ENCODE results near the gene ATG4B. TPM values are rescaled to one million over a fixed set of nuclear protein-coding genes. Genes with fewer than 3 reads are reported as not detected.

The ATG4B gene
- total RNA-seq, 1 donor from 2014 or later = 80.7 TPM

DNA sequence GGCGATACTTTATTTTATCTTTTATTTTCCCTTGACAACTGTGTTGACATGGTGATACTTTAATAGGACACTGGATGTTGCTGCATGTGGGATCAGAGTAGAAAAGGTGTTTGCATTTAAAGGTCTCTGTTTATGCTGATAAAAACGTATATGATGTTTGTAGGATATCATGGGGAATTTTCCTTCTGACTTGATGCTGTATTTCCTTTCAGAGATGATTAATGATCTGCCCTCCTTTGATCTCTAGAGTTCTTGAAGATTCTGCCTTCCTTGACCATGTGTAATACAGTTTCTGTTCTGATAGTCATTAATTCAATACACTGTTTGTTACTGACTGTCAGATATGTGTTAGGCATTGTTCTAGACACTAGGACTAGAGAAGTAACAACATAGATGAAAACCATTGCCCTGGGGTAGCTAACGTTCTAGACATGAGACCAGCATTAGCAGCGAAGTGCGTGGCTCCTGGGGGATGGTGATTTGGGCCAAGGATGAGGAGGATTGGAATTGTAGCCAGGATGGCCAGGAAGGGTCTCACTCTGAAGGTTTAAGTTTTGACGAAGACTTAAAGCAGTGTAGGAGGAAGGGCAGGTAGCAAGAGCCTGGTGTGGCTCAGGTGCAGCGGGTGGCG, 2.8 kb downstream of the ATG4B start:
- Mint-ChIP-seq H3K4me3 (peak overlapping the region; percentile 10), H3K27ac (no peak overlapping the region), H3K36me3 (peaks cover 14% of the 10 kb centered on the region), H3K9me3 (no peaks in the 10 kb centered on the region), H3K4me1 (peaks cover 24% of the 10 kb centered on the region), H3K27me3 (ENCODE audit: insufficient read depth, low read depth) (peaks cover 2% of the 10 kb centered on the region)
- Histone ChIP-seq H3K4me1 (peaks cover 16% of the 10 kb centered on the region), H3K79me2 (ENCODE audit: low read depth) (peaks cover 87% of the 10 kb centered on the region), H3K9ac (no peak overlapping the region), H4K20me1 (ENCODE audit: low read depth) (peaks cover 79% of the 10 kb centered on the region), H2AFZ (replicated peaks) (no peak overlapping the region), H3K4me2 (no peak overlapping the region), H3K9me3 (ENCODE audit: low read depth) (no peaks in the 10 kb centered on the region), H3F3A (ENCODE audit: low read depth) (peaks cover 9% of the 10 kb centered on the region), H3K36me3 (no peaks in the 10 kb centered on the region), H3K4me3 (no peak overlapping the region), H3K27ac (no peak overlapping the region), H3K27me3 (no peaks in the 10 kb centered on the region)
- TF ChIP-seq EZH2 (IDR thresholded peaks at IDR 0.05) = no peak
- TF ChIP-seq, protein P1, sequence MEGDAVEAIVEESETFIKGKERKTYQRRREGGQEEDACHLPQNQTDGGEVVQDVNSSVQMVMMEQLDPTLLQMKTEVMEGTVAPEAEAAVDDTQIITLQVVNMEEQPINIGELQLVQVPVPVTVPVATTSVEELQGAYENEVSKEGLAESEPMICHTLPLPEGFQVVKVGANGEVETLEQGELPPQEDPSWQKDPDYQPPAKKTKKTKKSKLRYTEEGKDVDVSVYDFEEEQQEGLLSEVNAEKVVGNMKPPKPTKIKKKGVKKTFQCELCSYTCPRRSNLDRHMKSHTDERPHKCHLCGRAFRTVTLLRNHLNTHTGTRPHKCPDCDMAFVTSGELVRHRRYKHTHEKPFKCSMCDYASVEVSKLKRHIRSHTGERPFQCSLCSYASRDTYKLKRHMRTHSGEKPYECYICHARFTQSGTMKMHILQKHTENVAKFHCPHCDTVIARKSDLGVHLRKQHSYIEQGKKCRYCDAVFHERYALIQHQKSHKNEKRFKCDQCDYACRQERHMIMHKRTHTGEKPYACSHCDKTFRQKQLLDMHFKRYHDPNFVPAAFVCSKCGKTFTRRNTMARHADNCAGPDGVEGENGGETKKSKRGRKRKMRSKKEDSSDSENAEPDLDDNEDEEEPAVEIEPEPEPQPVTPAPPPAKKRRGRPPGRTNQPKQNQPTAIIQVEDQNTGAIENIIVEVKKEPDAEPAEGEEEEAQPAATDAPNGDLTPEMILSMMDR (IDR thresholded peaks at IDR 0.05) = no peak
- no peak for TF ChIP-seq EZH2phosphoT487 (IDR thresholded peaks at IDR 0.05)
- DNase-seq (ENCODE audit: low spot score) = no peak

- H3K36me3 ChIP-seq = no peaks in the 10 kb centered on the region
- TF ChIP-seq, protein P1 (IDR thresholded peaks at IDR 0.05) = no peak
- TF ChIP-seq EZH2 (IDR thresholded peaks at IDR 0.05) (no peak), EZH2phosphoT487 (IDR thresholded peaks at IDR 0.05) (no peak)
- DNase-seq (ENCODE audit: low spot score) = no peak
- no peaks in the 10 kb centered on the region for H3K9me3 Mint-ChIP-seq
- H3K9me3 ChIP-seq (ENCODE audit: low read depth) = no peaks in the 10 kb centered on the region
- peaks cover 4% of the 10 kb centered on the region for H3F3A ChIP-seq (ENCODE audit: low read depth)
- H3K4me3 Mint-ChIP-seq = no peak overlapping the region
- H3K36me3 Mint-ChIP-seq = peaks cover 14% of the 10 kb centered on the region
- H3K27me3 Mint-ChIP-seq (ENCODE audit: insufficient read depth, low read depth) = peaks cover 2% of the 10 kb centered on the region
- H3K27ac Mint-ChIP-seq = no peak overlapping the region
- peaks cover 89% of the 10 kb centered on the region for H3K79me2 ChIP-seq (ENCODE audit: low read depth)
- H3K4me1 ChIP-seq = peaks cover 12% of the 10 kb centered on the region
- H3K4me1 Mint-ChIP-seq = peaks cover 19% of the 10 kb centered on the region
- H3K27ac ChIP-seq = no peak overlapping the region
- no peak overlapping the region for H3K9ac ChIP-seq
- H3K27me3 ChIP-seq = no peaks in the 10 kb centered on the region
- H2AFZ ChIP-seq (replicated peaks) = no peak overlapping the region
- H4K20me1 ChIP-seq (ENCODE audit: low read depth) = peaks cover 79% of the 10 kb centered on the region
- H3K4me3 ChIP-seq = no peak overlapping the region
- H3K4me2 ChIP-seq = no peak overlapping the region
These were observed 4.1 kb downstream of the ATG4B start for GRCh38 chr2:241641631-241642030.

- Histone ChIP-seq H3K27ac (no peak overlapping the region), H4K20me1 (ENCODE audit: low read depth) (peaks cover 89% of the 10 kb centered on the region)
- no peaks in the 10 kb centered on the region for H3K9me3 Mint-ChIP-seq
These were observed 7.8 kb downstream of the ATG4B start for GRCh38 chr2:241645056-241645914.

More at GRCh38 chr2:241645056-241645914, 7.8 kb downstream of the ATG4B start:
- H3K27me3 Mint-ChIP-seq (ENCODE audit: insufficient read depth, low read depth) = peaks cover 2% of the 10 kb centered on the region
- no peak overlapping the region for H3K4me3 Mint-ChIP-seq
- no peak overlapping the region for H3K4me3 ChIP-seq
- no peak overlapping the region for H3K27ac Mint-ChIP-seq
- peaks cover 9% of the 10 kb centered on the region for H3K4me1 Mint-ChIP-seq
- H3K36me3 ChIP-seq = no peaks in the 10 kb centered on the region
- no peak for TF ChIP-seq EZH2phosphoT487 (IDR thresholded peaks at IDR 0.05)
- no peak for TF ChIP-seq EZH2 (IDR thresholded peaks at IDR 0.05)
- TF ChIP-seq, protein P1 (IDR thresholded peaks at IDR 0.05) = no peak
- H3K4me2 ChIP-seq = no peak overlapping the region
- peaks cover 6% of the 10 kb centered on the region for H3F3A ChIP-seq (ENCODE audit: low read depth)
- H3K9ac ChIP-seq = no peak overlapping the region
- H3K27me3 ChIP-seq = no peaks in the 10 kb centered on the region
- no peak for DNase-seq (ENCODE audit: low spot score)
- no peaks in the 10 kb centered on the region for H3K9me3 ChIP-seq (ENCODE audit: low read depth)
- H2AFZ ChIP-seq (replicated peaks) = no peak overlapping the region
- H3K79me2 ChIP-seq (ENCODE audit: low read depth) = peaks cover 99% of the 10 kb centered on the region
- H3K4me1 ChIP-seq = peaks cover 9% of the 10 kb centered on the region
- H3K36me3 Mint-ChIP-seq = peaks cover 3% of the 10 kb centered on the region
